ENCODE measurements around the gene TMTC2.

TMTC2 gene

GRCh38 chr12:82930301-82930700, 243.6 kb downstream of the TMTC2 start:
- H3K9me3 ChIP-seq (ENCODE audit: low read length) = no peaks in the 10 kb centered on the region
- no peak overlapping the region for H2AFZ ChIP-seq (ENCODE audit: low read length)
- no peaks in the 10 kb centered on the region for H3F3A ChIP-seq (ENCODE audit: insufficient read depth, low read length)
- no peaks in the 10 kb centered on the region for H3K4me1 ChIP-seq (ENCODE audit: insufficient read depth, low read length, severe bottlenecking)
- no peak overlapping the region for H3K4me3 ChIP-seq (ENCODE audit: low read depth, low read length, poor library complexity, severe bottlenecking)
- H3K36me3 ChIP-seq (ENCODE audit: insufficient read depth, low read length) = no peaks in the 10 kb centered on the region
- H3K9ac ChIP-seq (ENCODE audit: low read length) = no peak overlapping the region
- TF ChIP-seq CTCF (IDR thresholded peaks at IDR 0.05; ENCODE audit: low read length) (no peak), EZH2 (IDR thresholded peaks at IDR 0.05; ENCODE audit: borderline replicate concordance, low read length) (no peak)
- H3K4me2 ChIP-seq (ENCODE audit: low read length) = no peak overlapping the region
- H3K27me3 ChIP-seq (ENCODE audit: insufficient read depth, low read length) = no peaks in the 10 kb centered on the region
- H3K79me2 ChIP-seq (ENCODE audit: insufficient read depth, low read length) = no peaks in the 10 kb centered on the region
- H4K20me1 ChIP-seq (ENCODE audit: insufficient read depth, low read length) = no peaks in the 10 kb centered on the region
- no peak overlapping the region for H3K27ac ChIP-seq (ENCODE audit: low read depth, low read length, poor library complexity, severe bottlenecking)
- no peaks in the 10 kb centered on the region for H3K9me2 ChIP-seq (ENCODE audit: low read depth, low read length)

GRCh38 chr12:82931349-82932116, 244.8 kb downstream of the TMTC2 start:
- Histone ChIP-seq H3K4me1 (ENCODE audit: insufficient read depth, low read length, severe bottlenecking) (no peaks in the 10 kb centered on the region), H4K20me1 (ENCODE audit: insufficient read depth, low read length) (no peaks in the 10 kb centered on the region), H3F3A (ENCODE audit: insufficient read depth, low read length) (no peaks in the 10 kb centered on the region), H3K27ac (ENCODE audit: low read depth, low read length, poor library complexity, severe bottlenecking) (no peak overlapping the region), H3K27me3 (ENCODE audit: insufficient read depth, low read length) (no peaks in the 10 kb centered on the region), H2AFZ (ENCODE audit: low read length) (no peak overlapping the region), H3K79me2 (ENCODE audit: insufficient read depth, low read length) (no peaks in the 10 kb centered on the region), H3K4me3 (ENCODE audit: low read depth, low read length, poor library complexity, severe bottlenecking) (no peak overlapping the region), H3K36me3 (ENCODE audit: insufficient read depth, low read length) (no peaks in the 10 kb centered on the region), H3K4me2 (ENCODE audit: low read length) (no peak overlapping the region), H3K9me3 (ENCODE audit: low read length) (no peaks in the 10 kb centered on the region), H3K9me2 (ENCODE audit: low read depth, low read length) (no peaks in the 10 kb centered on the region), H3K9ac (ENCODE audit: low read length) (no peak overlapping the region)
- no peak for TF ChIP-seq EZH2 (IDR thresholded peaks at IDR 0.05; ENCODE audit: borderline replicate concordance, low read length)
- TF ChIP-seq CTCF (IDR thresholded peaks at IDR 0.05; ENCODE audit: low read length) = no peak

GRCh38 chr12:82937151-82937550, 250.4 kb downstream of the TMTC2 start:
- H3K27me3 ChIP-seq (ENCODE audit: insufficient read depth, low read length) = no peaks in the 10 kb centered on the region
- TF ChIP-seq EZH2 (IDR thresholded peaks at IDR 0.05; ENCODE audit: borderline replicate concordance, low read length) (no peak), CTCF (IDR thresholded peaks at IDR 0.05; ENCODE audit: low read length) (no peak)
- H3K4me3 ChIP-seq (ENCODE audit: low read depth, low read length, poor library complexity, severe bottlenecking) = no peak overlapping the region
- no peak overlapping the region for H3K27ac ChIP-seq (ENCODE audit: low read depth, low read length, poor library complexity, severe bottlenecking)
- no peaks in the 10 kb centered on the region for H3K79me2 ChIP-seq (ENCODE audit: insufficient read depth, low read length)
- no peak overlapping the region for H3K9ac ChIP-seq (ENCODE audit: low read length)
- no peak overlapping the region for H3K4me2 ChIP-seq (ENCODE audit: low read length)
- H3F3A ChIP-seq (ENCODE audit: insufficient read depth, low read length) = no peaks in the 10 kb centered on the region
- no peaks in the 10 kb centered on the region for H3K4me1 ChIP-seq (ENCODE audit: insufficient read depth, low read length, severe bottlenecking)
- no peaks in the 10 kb centered on the region for H3K9me2 ChIP-seq (ENCODE audit: low read depth, low read length)
- no peaks in the 10 kb centered on the region for H3K9me3 ChIP-seq (ENCODE audit: low read length)
- no peaks in the 10 kb centered on the region for H4K20me1 ChIP-seq (ENCODE audit: insufficient read depth, low read length)
- H3K36me3 ChIP-seq (ENCODE audit: insufficient read depth, low read length) = no peaks in the 10 kb centered on the region
- no peak overlapping the region for H2AFZ ChIP-seq (ENCODE audit: low read length)
